GM18909 (cell line): ENCODE data around the gene ISG15.
"Not testable (repeated sequence)": the region's sequence is repeated elsewhere in the genome, so short reads cannot be mapped to it uniquely, and the experiment has no call there.

Experiments
- ATAC-seq: cut with Tn5 transposase; IDR thresholded peaks from one replicate; pipeline ENCODE4 v1.9.1; 2021; ENCODE audit warnings: mild to moderate bottlenecking; ENCODE audit not compliant: unreplicated experiment, poor library complexity

The ISG15 gene

GRCh38 chr1:974687-975328 lies 38.5 kb upstream of the ISG15 start:
- ATAC-seq = no peak

GRCh38 chr1:975365-975764 lies 37.9 kb upstream of the ISG15 start:
- ATAC-seq = no peak

GRCh38 chr1:975896-976683 lies 37.2 kb upstream of the ISG15 start:
- no peak for ATAC-seq

GRCh38 chr1:976791-977190 lies 36.5 kb upstream of the ISG15 start:
- not testable (repeated sequence) for ATAC-seq

DNA sequence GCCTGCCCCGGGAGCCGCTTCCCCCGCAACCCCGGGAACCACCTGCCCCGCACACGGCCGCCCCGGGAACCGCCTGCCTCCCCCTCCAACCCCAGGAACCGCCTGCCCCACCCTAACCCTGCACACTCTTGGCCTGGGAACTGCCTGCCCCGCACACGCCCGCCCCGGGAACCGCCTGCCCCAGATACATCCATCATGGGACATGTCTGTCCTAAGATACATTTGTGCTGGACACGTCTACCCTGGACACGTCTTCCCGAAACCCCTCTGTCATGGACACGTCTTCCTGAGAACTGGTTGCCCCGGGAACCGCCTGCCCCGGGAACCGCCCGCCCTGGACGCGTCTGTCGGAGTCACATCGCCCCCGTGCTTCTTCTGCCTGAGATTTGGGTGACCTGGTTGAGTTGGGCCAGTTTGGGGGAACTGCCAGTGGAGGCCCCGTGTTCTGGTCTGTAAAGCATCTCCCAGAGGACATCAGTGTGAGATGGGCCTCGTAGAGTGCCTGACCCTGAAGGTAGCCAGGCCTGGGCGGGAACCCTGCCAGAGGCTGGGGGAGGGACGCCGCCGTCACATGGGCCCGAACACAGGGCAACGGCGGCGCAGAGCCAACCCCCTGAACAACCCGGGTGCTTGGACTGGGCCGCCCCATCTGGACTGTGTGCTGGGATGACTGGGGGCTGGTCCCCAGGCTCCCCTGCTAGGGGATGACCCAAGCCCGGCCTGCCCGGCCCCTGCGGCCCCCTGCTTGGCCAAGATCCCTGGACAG lies 35.0 kb upstream of the ISG15 start:
- ATAC-seq = no peak

DNA sequence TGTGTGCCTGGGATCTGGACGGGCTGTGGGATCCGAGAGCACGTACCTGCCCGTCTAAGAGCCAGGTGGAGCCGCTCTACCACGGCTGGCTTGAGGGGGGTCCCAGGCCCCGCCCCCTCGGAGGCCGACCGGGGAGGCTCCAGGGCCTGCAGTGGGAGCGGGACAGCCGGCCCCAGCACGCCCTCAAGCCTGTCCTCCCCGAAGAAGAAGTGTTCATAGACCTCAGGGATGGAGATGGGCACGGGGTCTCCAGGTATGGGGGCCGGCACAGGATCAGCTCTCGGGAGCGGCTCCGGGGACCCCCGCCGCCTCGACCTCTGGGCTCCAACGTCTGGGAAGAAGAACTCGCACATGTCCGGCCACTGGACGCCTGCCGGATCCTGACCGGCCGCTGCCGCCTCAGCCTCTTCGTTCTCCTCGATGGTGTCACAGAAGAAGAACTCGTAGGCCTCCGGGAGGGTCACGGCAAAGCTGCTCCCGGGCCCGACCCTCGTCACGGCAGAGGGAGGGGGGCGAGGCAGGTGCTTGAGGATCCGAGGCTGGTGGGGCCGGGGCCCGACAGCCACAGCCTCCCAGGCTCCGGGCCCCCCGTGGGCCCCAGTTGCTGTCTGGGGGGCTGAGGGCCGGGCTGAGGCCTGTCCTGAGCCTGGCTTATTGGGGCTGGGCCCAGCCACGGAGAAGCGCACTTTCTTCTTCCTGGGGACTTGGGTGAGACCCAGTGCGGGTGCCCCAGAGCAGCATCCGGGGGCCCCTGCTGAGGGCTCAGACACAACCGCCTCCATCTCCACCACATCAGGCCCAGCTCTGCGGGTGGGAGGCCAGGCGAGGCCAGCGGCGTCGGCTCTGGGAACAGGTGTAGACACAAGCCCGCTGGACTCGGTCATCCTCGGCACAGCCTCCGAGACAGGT lies 34.2 kb upstream of the ISG15 start:
- ATAC-seq = no peak

DNA sequence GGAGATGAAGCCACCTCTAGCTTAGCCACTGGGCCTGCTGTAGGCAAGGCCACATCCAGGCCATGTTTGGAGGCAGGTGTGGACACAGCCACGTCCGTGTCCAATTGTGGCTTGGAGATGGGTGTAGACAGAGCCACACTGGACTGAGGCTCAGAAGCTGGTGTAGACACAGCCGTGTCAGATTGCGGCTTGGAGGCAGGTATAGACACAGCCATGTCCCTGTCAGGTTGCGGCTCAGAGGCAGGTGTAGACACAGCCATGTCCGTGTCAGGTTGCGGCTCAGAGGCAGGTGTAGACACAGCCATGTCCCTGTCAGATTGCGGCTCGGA lies 33.6 kb upstream of the ISG15 start:
- ATAC-seq = no peak

DNA sequence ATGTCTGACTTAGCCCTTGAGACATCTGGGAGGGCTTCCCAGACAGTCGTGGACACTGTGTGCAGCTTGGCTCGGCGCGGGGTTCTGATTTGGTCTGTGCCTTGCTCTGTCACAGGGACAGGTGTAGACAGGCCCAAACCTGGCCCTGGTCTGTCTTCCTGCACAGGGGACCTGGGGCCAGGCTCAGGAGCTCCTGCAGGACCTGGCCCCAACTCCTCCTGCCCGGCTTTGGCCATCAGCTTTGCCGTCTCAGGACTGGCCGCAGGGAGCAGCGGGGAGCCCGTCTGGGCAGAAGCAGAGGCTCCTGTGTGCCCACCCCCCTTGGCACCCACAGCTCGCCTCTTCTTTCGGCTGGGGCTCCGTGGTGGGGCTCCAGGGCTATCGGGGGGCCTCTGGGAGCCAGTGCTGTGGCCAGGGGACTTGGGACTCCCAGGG lies 33.1 kb upstream of the ISG15 start:
- ATAC-seq = no peak

- no peak for ATAC-seq
Measured at GRCh38 chr1:980602-981395, 32.5 kb upstream of the ISG15 start.

GRCh38 chr1:981491-981954 lies 31.8 kb upstream of the ISG15 start:
- no peak for ATAC-seq

DNA sequence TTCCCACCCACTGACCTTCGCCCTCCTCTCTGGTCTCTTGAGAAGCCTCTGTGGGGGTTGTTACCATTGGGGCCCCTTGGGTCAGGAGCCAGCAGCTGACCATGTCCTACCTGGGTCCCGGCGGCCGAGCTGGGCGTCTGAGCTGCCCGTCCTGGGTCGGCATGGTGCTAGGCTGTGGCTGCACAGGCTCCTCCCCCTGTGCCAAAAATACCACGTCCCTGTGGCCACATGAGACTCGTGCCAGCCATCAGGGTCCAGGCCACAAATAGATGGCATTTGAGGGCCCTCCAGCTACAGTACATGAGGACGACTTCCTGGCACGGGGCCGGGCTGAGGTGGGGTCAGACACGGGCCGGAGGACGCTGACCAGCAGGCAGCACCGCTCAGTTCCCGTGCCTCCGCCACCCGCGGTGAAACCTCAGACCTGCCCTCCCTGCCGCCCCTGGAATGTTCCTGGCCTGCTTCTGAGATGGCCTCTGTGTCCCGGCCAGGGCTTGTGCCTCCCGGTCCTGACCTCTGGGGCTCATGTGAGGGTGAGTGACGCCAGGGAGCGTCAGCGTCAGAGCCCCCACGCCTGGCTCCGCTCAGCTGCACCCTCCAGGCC lies 31.2 kb upstream of the ISG15 start, which contains the start of gene PERM1:
PERM1 (minus strand) TSS at position 139 of the 604 bp plus-strand sequence. CDS start 1,064 bp downstream, outside the sequence.
- ATAC-seq = no peak

- ATAC-seq = no peak
Measured at GRCh38 chr1:982765-983436, 30.4 kb upstream of the ISG15 start.

DNA sequence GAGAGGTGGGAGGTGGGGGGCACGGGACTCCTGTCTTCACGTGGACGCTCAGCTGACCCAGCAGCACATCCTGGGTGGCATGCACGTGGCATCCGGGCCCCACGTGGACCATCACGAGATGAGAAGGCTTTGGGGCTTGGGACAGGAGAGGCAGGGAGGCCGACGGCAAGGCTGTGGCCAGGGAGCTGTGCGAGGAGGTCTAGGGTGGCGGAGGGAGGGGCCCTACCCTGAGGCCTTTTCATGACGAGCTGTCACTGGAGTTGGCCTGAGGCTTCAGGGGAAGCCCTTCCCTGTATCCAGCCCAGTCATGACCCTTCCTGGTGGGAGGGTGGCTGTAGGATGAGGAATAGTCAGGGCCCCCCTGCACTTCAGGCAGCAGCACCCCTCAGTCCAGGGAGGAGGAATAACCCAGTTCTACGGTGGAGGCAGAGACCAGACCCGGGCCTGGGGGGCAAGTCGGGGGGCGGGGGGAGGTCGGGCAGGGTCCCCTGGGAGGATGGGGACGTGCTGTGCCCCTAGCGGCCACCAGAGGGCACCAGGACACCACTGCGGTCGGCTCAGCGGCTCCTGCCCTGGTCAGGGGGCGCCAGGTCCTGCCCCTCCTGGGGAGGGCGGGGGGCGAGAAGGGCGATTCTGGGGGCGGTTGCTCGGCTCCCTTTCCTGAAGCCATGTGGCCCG lies 29.4 kb upstream of the ISG15 start:
- ATAC-seq = no peak

GRCh38 chr1:984476-984814 lies 28.9 kb upstream of the ISG15 start:
- no peak for ATAC-seq

GRCh38 chr1:985126-985525 lies 28.2 kb upstream of the ISG15 start:
- ATAC-seq = no peak

GRCh38 chr1:988061-988460 lies 25.2 kb upstream of the ISG15 start:
- ATAC-seq = not testable (repeated sequence)

- not testable (repeated sequence) for ATAC-seq
Measured at GRCh38 chr1:991275-991674, 22.0 kb upstream of the ISG15 start.

- no peak for ATAC-seq
Measured at GRCh38 chr1:991895-992294, 21.4 kb upstream of the ISG15 start.
